ENCODE results near the gene TBX1.

Gene TBX1

GRCh38 chr22:19753090-19753842 is 7.3 kb upstream of the TBX1 start:
- peaks cover 4% of the 10 kb centered on the region for H3K27me3 ChIP-seq (replicated peaks; ENCODE audit: control insufficient read depth, insufficient read depth, low read length)
- DNase-seq (ENCODE audit: extremely low read depth, insufficient read length), result no peak
- peak; percentile 25 for TF ChIP-seq CTCF (IDR thresholded peaks at IDR 0.05; ENCODE audit: insufficient read depth, low read length, poor library complexity, severe bottlenecking)

GRCh38 chr22:19753996-19754700 is 6.4 kb upstream of the TBX1 start:
- no peak for TF ChIP-seq CTCF (IDR thresholded peaks at IDR 0.05; ENCODE audit: insufficient read depth, low read length, poor library complexity, severe bottlenecking)
- H3K27me3 ChIP-seq (replicated peaks; ENCODE audit: control insufficient read depth, insufficient read depth, low read length), result peaks cover 4% of the 10 kb centered on the region
- no peak for DNase-seq (ENCODE audit: extremely low read depth, insufficient read length)
- no peak overlapping the region for H3K4me3 ChIP-seq (replicated peaks; ENCODE audit: low read depth, low read length)
- H3K36me3 ChIP-seq (ENCODE audit: control insufficient read depth, insufficient read depth, low read length), result no peaks in the 10 kb centered on the region

More at GRCh38 chr22:19753090-19753842, 7.3 kb upstream of the TBX1 start:
- Histone ChIP-seq H3K4me3 (replicated peaks; ENCODE audit: low read depth, low read length) (no peak overlapping the region), H3K36me3 (ENCODE audit: control insufficient read depth, insufficient read depth, low read length) (no peaks in the 10 kb centered on the region)

GRCh38 chr22:19754701-19755144 is 5.9 kb upstream of the TBX1 start:
- Histone ChIP-seq H3K4me3 (replicated peaks; ENCODE audit: low read depth, low read length) (no peak overlapping the region), H3K27me3 (replicated peaks; ENCODE audit: control insufficient read depth, insufficient read depth, low read length) (peaks cover 4% of the 10 kb centered on the region), H3K36me3 (ENCODE audit: control insufficient read depth, insufficient read depth, low read length) (no peaks in the 10 kb centered on the region)
- no peak for DNase-seq (ENCODE audit: extremely low read depth, insufficient read length)
- TF ChIP-seq CTCF (IDR thresholded peaks at IDR 0.05; ENCODE audit: insufficient read depth, low read length, poor library complexity, severe bottlenecking), result no peak

DNA sequence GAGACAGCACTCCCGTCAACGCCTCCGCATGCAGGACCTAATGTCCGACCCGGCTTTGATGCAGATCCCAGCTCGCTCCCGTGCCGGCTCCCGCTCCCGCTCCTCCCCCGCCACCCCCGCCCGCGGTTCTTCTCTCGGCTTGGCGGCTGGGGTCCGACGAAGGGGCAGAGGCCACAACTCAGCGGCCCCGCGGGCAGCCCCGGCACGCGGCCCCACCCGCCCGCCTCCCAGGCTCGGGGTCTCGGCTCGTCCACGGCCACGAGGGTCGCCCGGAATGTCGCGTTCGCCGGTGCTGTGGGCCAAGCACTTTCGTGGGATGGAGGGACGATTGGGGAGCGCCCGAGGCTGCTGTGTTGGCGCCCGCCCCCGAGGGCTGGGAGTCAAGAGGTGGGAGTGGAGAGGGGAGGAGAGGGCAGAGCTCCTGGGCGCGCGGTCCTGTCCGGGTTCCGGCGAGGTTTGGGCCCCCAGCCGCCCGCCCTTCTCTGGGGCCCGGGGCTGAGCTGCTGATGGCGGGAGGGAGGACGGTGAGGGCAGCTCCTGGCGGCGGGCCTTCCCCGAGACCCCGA is 5.3 kb upstream of the TBX1 start:
- Histone ChIP-seq H3K4me3 (replicated peaks; ENCODE audit: low read depth, low read length) (no peak overlapping the region), H3K36me3 (ENCODE audit: control insufficient read depth, insufficient read depth, low read length) (no peaks in the 10 kb centered on the region), H3K27me3 (replicated peaks; ENCODE audit: control insufficient read depth, insufficient read depth, low read length) (peaks cover 4% of the 10 kb centered on the region)
- no peak for TF ChIP-seq CTCF (IDR thresholded peaks at IDR 0.05; ENCODE audit: insufficient read depth, low read length, poor library complexity, severe bottlenecking)
- DNase-seq (ENCODE audit: extremely low read depth, insufficient read length), result no peak

DNA sequence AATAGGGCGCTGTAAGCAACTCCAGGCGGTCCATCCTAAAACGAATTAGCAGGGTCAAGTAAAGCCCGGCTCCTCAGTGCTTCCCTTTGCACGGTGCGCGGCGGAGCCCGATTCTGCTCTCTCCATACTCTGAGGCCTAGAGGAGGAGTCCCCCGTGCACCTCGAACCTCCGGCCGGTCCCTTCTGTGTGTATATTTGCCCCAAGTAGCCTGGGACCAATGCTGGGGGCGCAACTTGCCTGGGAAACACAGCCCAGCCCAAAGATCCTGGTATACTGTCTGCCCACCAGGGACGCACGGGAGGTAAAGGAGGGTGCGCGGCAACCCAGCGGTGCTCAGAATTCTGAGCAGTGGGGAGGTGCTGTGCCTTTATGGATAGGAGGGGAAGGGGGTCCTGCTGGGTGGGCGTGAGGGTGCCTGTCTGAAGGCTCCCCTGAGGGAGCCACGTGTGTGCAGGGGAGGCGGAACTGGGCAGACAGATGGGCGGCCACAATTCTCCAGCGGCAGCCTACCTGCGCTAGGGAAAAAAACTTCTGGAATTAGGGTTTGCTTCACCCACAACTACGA is 4.8 kb upstream of the TBX1 start:
- peaks cover 4% of the 10 kb centered on the region for H3K27me3 ChIP-seq (replicated peaks; ENCODE audit: control insufficient read depth, insufficient read depth, low read length)
- H3K36me3 ChIP-seq (ENCODE audit: control insufficient read depth, insufficient read depth, low read length), result no peaks in the 10 kb centered on the region
- no peak for DNase-seq (ENCODE audit: extremely low read depth, insufficient read length)
- TF ChIP-seq CTCF (IDR thresholded peaks at IDR 0.05; ENCODE audit: insufficient read depth, low read length, poor library complexity, severe bottlenecking), result no peak
- no peak overlapping the region for H3K4me3 ChIP-seq (replicated peaks; ENCODE audit: low read depth, low read length)
